ENCODE data around the gene SLC9A3. TPM values are rescaled to one million over a fixed set of nuclear protein-coding genes. Genes with fewer than 3 reads are reported as not detected.

SLC9A3 gene
- polyA plus RNA-seq, 4 donors, result 2.6 to 49.7 (median 43.6) TPM

DNA sequence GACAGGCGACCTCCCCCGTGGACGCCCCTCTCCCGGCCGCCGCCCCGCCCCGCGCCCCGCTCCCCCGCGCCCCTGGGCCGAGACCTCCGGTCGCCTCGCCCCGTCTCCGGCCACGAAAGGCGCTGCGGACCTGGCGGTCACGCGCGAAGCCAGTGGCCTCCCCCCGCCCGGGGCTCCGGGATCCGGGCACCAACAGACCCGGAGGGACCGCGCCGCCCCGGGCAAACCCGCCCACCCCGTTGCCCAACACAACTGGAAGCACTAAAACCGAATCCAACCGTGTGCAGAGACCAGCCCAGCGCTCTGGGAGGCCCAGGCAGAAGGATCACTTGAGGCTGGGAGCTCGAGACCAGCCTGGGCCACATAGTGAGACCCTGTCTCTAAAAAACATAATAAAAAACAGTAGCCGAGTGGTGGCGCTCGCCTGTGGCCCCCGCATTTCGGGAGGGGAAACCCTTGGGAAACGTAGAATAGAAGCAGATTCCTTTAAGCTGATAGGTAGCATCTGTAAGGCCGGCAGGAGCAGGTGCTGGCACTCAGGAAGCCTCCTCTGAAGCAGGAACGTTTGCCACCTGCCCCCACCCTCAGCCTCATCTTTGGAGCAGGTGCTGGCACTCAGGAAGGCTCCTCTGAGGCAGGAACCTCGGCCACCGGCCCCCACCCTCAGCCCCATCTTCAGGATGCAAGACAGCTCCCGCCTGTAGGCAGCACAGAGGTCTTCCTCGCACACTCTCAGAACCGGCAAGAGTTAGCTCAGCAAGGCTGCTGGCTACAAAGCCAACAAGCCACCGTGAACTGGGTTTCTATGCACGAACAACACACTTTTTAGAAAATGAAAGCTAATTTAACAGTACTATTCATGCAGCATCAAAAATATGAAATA lies 4.6 kb upstream of the SLC9A3 start:
- no peak for DNase-seq (ENCODE audit: low read depth in 4 of 4, low spot score in 3 of 4)

DNA sequence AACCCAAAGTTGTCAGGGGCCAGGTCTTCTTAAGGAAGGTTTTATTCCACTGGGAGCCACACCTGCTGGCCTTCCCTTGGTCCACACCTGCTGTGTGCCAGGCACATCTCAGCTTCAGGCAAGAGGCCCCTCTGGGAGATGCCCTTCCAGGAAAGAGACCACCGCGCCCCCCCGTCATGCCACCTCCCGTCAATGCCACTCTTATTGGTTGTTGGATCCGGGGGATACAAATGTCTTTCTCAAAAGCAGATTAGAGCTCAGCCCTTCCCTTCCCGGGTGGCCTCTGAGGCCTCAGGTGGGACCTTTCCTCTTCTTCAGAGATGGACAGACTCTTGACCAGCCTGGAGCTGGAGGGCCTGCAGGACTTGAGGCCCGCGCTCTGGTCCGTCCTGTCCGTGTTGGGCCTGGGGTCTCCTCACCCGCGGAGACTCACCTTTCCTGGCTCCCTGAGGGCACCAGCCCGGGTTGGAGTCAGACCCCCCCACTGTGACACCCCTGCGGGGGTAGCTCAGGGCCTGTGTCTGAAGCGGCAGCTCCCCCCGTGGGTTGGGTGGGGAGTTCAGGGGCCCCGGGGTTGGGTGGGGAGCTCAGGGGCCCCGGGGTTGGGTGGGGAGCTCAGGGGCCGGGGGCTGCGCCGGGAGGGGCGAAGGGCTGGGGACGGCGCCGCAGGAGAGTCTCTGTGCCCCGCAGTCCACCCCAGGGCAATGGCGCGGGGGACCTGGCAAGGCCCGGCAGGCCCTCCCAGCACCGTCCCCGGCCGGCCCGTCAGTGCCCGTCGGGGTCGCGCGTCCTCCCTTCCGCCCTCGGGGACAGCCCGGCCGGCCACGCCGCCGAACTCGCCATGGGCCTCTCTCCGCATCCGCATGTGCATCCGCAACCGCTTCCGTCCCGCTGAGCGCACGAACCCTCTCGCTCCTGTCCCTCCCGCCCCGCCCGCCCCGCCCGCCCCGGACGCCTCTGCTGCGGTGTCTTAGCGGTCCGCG lies 3.7 kb upstream of the SLC9A3 start:
- no peak for DNase-seq (ENCODE audit: low read depth in 4 of 4, low spot score in 3 of 4)

DNA sequence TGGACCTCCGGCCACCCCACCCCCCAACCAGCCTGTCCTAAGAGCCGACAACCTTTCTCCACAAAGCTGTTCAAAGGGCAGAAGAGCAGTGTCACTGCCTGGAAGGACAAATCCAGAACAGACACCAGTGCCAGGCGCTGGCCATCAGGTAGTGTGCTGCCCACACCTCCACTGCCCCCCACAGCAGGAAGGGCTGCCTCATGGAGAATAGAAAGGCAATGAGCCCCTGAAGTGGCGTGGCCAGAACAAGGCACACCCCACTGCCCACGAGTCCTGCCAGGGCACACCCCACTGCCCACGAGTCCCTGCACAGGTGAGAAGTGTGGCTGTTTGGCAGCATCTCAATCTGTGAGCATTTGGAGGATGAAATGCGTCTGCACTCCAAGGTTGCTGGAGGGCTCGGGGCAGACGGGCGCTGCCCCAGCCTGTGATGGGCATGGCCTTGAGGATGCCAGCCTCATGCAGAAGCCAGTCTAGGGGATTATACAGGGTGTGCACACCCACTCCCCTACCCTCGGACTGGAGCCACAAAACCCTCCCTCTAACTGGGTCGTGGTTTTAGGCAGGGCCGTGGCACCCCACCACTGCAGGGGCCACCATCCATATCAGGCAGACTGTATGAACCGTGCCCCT lies 2.3 kb upstream of the SLC9A3 start:
- DNase-seq (ENCODE audit: low read depth in 4 of 4, low spot score in 3 of 4), result no peak

DNA sequence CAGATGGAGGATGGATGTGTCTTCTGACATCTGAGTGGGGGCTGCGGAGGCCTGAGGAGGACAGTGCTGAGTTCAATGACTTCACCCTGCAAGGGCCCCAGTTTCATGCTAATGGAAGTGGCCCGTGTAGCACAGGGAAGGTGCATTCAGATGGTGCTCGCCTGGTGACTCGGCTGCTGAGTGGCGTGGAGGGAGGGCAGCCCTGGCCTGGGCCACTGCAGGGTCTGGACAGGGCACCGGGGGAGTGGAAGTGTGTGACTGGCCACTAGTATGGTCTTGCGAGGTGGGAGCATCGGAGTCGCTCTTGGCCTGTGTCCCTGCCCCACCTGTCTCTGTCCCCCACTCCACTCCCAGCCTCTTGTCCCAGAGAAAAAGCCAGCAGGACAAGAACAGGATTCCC lies 1.7 kb upstream of the SLC9A3 start:
- no peak for DNase-seq (ENCODE audit: low read depth in 4 of 4, low spot score in 3 of 4)

DNA sequence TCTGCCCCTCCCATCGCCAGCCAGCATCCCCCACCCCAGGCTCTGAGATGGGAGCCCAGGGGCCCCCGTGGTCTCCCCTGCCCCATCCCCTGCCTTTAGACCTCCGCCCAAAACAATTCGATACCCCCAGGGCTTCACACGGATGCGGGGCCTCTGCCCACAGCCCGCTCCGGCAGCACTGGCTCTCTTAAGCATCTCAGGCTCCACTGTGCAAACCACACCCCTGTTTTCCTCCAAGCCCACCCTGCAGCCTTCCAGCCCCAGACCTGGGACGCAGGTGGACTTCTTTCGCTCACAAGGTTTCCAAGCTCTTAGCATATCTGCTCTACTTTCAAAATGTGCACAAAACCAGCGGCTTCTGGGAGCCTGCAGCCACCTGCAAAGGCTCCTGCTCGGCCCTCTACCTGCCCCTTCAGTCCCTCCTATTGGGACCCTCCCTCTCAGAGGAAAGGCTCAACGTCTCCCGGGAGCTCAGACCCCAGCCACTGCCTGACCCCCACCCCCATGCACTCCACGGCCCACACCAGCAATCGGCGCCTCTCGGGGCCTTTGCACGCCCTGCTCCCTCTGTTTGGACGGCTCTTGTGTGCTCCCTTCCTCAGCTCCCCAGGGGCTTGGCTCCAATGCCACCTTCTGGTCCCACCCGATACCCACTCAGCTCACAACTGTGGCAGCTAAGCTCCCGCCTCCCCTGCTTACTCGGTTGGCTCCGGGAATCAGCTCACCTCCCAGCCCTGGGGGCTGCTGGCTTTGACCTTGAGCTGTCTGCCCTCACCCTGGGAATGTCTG lies 918 bp upstream of the SLC9A3 start:
- no peak for DNase-seq (ENCODE audit: low read depth in 4 of 4, low spot score in 3 of 4)

DNA sequence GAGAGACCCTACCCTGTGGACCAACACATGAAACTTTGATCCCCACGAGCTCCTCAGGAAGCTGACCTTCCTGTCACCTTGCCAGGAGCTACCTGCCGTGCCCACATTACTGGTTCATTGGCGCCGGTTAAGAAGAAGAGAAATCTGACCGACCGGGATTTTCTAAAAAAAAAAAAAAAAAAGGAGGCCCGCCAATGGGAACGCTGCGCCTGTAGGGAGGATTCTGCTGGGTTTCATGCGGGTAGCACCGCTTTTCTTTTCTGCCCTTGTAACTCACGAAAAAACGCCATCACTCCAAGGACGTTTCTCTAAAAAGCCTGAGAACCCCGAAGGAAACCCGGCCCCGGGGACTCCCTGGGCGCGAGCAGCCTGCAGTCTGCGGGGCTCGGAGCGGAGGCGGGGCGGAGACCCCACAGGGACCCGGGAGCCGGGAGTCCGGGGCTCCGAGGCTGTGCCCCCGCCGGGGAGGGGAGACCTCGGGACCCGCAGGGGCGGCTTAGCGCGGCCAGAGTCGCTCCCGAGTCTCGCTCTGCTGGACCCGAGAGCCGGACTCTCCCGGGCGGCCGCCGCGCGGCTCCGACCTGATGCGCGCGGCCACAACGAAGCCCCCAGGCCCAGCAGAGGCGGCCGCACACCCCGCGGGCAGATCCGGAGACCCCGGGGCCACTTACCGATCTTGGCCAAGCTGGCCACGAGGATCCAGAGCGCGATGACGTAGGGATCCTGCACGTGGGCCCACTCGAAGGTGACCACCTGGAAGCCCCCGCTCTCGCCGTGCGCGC lies 617 bp downstream of the SLC9A3 start:
- no peak for DNase-seq (ENCODE audit: low read depth in 4 of 4, low spot score in 3 of 4)

DNA sequence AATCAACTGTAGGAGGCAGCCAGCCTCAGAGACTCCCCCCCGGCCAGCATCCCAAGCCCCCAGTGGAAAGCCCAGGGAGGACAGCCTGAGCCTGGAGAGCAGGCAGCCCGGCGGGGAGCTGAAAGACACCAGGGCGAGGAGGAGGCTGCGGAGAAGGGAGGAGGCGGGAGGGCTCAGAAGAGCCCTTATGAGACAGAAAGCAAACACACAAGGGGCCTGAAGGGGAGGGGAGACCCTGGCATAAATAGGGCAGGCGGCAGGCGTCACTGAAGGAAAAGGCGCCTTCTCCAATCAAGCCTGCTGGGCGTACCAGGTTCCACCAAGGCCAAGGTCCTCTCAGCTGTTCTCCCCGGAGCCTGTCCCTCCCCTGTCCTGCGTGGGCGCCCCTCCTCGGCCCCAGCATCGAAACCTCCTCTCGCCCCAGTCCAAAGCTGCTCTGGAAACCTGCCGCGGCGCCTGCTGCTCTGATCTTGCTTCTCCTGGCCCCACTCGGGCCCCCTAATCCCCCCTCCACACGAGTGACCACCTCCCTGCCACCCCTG lies 1.3 kb downstream of the SLC9A3 start:
- DNase-seq (ENCODE audit: low read depth in 4 of 4, low spot score in 3 of 4), result no peak

DNA sequence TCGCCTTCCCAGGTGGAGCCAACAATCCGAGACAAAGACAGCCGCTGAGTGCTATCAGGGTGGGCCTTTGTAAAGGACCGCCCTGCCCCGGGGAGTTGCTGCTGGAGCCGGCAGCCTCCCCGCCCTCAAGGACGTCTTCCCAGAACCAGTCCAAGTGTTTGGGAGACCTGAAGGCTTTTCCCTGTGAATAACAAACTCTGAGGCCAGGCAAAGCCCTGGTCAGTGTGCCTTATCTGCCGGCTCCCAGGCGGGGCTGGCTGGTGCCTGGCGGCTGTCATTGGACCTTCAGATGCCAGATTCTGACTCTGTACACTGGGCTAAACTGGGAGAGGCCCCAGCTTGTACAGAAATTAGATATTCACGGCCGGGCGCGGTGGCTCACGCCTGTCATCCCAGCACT lies 2.1 kb downstream of the SLC9A3 start:
- no peak for DNase-seq (ENCODE audit: low read depth in 4 of 4, low spot score in 3 of 4)

DNA sequence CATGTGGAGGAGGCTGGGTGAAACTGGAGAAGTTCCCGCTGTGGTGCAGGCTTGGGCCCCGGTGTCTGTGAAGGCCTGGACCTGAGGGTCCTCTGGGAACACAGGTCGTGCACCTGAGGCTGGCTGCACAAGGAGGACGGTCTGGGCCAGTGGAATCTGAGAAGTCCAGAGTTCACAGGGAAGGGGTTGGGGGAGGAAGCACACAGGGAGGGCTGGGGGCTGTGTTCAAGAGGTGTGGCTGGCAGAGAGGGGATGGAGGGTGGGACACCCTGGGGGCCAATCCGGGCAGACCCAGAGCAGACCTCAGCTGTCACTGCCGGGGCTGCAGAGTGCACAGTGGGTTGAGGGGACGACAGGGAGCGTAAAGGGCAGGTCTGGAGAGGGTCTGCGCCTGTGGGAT lies 2.6 kb downstream of the SLC9A3 start:
- DNase-seq (ENCODE audit: low read depth in 4 of 4, low spot score in 3 of 4), result no peak

DNA sequence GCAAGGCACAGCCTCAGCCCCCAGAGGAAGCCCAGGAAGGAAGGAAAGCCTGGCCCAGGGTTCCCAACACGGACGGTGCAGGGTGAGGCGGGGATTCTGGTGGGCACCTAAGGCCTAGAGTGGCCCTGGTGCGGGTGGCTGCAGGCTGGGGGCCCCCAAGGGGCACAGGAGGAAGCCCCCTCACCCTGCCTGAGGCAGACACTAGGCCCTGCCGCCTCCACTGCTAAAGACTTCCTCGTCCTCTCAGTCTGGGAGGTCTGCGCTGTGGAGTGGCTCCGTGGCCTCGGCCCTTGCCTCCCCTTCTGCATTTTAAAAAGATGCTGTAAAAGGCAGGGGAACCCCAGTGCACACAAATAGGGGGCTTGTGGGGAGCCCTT lies 3.4 kb downstream of the SLC9A3 start:
- no peak for DNase-seq (ENCODE audit: low read depth in 4 of 4, low spot score in 3 of 4)

DNA sequence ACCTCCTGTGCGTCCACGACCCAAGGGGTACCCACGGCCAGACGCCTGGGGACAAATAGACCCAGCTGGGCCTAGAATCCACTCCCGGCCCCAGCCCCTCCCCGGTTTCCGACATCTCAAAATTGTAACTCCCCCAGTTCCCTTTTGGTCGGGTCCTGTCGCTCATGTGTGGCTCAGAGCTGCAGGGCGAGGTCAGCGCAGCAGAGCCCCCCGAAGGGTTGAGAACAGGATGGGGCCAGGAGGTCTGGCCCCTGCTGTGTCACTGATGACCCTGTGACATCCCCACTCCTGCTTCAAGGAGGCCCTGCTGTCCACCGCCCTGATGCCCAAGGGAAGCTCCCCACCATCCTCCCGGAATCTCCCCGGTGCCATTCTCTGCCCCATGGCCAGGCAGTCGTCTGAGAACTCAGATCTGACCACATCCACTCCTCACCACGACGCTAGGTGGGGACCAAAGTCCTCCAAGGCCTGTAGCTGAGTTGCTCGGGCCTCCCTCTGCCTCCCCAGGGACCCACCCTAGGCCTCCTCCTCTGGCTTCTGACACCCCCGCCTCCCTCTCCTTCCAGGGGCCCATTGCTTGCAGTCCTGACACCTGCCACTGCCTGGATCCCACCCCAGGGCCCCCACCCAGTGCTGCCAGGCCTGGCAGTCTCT lies 3.9 kb downstream of the SLC9A3 start:
- DNase-seq (ENCODE audit: low read depth in 4 of 4, low spot score in 3 of 4), result no peak

DNA sequence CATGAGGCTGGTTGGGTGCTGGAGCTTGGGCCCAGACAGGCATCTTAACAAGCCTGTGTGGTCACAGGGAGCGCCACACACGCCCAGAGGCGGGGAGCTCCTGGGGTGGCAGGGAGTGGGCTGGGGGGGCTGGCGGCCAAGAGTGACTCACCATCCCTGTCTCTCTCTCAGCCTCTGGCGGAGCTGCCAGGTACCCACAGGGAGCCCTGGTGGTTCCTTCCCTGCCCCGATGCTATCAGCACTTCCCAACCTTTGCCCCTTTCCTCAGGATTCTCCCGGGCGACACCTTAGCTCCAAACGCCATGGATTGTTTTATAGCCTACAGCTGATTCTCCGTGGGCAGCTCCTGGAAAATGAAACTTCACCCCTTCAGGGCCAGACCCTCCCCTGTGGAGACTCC lies 5.5 kb downstream of the SLC9A3 start:
- DNase-seq (ENCODE audit: low read depth in 4 of 4, low spot score in 3 of 4), result no peak

DNA sequence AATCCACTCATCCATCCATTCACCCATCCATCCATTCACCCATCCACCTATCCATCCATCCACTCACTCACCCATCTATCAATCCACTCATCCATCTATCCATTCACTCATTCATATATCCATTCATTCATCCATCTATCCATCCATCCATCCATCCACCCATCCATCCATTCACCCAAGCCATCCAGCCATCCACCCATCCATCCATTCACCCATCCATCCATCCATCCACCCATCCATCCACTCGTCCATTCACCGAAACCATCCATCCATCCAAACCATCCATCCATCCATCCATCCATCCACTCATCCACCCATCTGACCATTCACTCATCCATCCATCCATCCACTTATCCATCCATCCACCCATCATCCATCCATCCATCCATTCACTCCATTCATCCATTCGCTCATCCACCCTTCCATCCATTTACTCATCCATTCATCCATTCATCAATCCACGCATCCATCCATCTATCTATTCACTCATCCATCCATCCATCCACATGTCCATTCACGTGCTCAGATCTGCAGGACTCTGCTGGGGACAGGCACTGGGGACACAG lies 6.6 kb downstream of the SLC9A3 start:
- DNase-seq (ENCODE audit: low read depth in 4 of 4, low spot score in 3 of 4), result no peak

DNA sequence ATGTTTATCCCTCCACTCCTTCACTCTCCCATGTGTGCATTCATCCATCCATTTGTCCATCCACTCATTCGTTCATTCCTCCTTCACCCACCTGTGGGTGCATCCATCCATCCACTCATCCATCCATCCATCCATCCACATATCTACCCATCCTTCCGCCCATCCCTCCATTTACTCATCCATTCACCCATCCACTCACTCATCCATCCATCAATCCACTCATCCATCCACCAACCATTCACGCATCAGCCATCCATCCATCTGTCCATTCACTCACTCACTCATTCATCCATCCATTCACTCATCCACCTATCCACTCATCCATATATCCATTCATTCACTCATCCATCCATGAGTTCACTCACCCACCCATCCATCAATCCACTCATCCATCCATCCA lies 7.3 kb downstream of the SLC9A3 start:
- no peak for DNase-seq (ENCODE audit: low read depth in 4 of 4, low spot score in 3 of 4)

DNA sequence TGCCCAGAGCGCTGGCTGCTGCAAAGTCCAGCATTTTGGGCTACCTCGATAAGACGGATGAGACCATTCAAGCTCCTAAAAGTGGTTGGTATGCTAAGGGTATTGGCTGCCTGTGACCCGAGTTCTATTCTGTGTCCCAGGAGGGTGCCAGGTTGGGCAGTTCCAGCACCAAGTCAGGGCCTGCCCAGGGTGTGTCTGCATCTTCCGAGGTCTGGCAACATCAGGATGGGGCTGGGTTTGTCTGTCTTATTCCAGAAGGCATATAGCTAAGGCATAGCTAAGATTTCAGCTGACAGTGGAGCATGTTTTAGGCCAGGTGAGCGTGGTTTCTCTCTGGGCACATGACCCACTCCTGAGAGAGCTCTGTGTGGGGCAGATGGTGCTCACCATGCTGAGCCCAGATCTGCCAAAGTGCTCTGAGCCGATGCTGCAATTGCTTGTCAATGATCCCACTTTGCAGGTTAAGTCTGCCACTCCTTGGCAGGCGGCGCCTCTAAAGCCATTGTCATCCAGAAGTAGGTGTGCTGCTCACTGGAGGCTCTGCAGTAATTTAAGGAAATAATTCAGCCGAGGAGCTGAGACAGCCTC lies 7.8 kb downstream of the SLC9A3 start:
- no peak for DNase-seq (ENCODE audit: low read depth in 4 of 4, low spot score in 3 of 4)

DNA sequence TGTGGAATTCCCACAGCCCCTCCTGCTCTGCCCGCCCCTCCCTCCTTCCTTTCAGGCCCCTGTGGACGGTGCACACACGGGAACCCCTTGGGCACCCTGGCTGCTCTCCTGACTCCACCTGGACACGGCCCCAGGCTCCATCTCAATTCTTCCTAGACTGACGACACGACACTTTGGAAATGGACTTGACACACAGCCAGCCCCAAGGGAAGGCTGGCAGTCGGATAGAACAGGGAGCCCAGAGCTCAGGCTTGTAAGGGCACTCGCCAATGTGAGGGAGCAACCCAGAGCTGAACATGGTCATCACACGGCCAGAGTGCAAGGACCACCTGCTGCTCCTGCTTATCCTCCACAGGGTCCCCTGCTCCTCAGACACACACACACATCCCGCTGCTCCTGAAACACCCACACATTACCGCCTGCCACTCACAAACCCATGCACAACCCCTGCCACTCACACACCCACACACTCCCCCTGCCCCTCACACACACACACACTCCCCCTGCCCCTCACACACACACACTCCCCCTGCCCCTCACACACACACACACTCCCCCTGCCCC lies 8.9 kb downstream of the SLC9A3 start:
- no peak for DNase-seq (ENCODE audit: low read depth in 4 of 4, low spot score in 3 of 4)

DNA sequence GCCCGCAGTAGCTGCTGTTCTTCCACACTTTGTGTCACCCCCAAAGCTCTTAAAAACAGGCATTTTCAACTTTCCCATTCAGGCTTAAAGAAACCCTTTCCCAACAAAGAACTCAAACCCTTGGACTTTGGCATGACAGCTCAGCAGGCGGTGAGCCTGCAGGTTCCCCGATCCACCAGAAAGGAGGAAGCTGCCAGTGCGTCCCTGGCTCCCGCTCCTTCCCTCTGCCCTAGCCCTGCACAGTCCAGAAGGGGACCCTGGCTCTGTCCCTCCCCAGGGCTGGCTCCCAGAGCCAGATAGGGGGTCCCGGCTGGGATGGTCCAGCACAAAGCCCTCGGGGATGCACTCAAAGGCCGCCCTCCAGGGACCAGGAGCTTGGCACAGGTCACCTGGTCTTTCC lies 9.6 kb downstream of the SLC9A3 start:
- DNase-seq (ENCODE audit: low read depth in 4 of 4, low spot score in 3 of 4), result no peak

DNA sequence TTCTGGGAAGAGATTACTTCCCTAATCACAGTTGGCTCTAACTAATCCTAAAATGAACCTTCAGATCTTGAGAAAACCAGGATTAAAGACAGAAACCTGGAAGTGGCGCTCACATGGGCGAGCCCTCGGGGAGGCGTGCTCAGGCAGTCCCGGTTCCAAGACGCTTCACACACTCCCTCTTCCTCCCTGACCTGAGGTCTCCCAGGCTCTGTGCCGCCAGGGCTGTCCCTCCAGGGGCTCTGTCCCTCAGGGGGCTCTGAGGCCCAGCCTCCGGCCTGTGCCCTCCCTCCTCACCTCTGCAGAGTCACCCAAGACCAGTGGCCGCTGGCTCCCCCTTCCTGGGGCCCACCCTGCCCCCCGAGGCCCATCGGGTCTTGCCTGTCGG lies 10.2 kb downstream of the SLC9A3 start:
- DNase-seq (ENCODE audit: low read depth in 4 of 4, low spot score in 3 of 4), result no peak

Measured in left renal pelvis (tissue), 4 donors.